GM04503 (cell line): ENCODE results near the gene LY6G6D.
"Not testable (repeated sequence)": the region's sequence is repeated elsewhere in the genome, so short reads cannot be mapped to it uniquely, and the experiment has no call there.

Experiments
- DNase-seq: peaks from one replicate; pipeline ENCODE4 v3.0.0-alpha.2; 2012; ENCODE audit warnings: low read depth

LY6G6D gene

DNA sequence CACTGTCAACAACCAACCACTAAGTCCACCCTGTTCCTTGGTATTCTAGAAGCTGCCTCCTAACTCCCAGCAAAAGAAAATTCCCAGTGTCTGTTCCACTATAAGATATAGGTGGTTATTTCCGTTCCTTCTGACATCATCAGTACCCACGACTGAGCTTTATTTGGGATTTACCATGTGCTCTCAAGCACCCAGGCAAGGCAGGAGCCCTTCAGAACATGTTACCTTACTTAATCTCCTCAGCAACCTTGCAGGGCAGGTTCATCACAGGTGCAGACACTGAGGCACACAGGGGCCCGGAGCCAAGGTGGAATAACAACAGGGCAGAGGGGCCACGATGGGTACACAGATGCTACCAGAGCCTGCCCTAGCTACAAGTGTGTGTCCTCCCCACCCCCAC is 22.8 kb upstream of the LY6G6D start:
- no peak for DNase-seq

DNA sequence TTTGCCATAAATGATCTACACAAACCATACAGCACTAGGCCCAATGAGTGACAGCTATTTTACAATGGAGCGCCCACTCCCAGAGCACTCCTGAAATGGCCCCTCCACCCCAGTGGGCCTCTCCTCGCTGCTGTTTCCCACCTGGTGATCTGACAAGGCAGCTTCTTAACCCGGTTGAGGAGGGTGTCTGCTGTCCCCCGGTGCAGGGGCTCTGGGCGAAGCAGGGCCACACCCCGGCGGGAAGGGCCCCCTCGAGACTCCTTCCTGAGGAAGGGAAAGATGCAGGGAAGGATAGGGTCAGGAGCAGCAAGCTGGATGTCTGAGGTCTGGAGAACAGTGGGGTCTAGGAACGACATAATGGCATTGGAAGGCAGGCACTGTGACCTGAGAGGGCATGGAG is 22.3 kb upstream of the LY6G6D start:
- DNase-seq = no peak

DNA sequence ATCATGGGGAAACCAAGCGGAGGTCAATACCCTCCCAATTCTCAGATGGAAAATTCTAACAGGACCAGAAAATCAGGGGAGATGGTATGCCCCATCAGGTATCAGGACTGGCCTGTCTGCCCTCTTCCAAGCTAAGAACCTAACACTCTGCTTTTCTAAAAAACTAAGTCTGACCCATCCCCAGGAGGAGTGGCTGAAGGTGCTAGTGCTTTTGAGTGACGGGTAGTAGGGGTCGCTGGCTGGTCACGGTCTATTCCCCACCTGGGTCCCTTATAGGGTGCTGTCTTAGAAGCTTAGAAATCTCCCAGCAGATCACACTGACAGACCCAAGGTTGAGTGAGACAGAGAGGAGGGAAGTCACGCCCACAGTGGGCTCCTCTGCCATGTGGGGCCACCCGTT is 21.6 kb upstream of the LY6G6D start:
- DNase-seq = no peak

DNA sequence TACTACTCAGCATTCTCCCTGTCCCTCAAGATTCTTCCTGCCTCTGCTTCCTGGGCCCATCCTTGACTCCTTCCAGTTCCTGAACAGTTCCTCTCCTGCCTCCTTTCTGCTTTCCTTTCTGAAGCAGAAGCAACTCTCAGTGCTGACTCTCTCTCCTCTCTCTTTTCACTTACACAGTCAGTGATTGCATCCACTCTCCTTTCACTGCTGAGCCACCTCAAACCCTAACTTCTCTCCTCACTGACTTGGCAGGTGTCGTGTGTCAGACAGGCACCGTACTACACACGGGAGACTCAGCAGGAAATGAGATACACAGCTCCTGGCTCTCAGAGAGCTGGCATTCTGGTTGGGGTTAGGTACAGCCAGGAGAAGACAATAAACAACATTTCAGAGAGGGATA is 17.6 kb upstream of the LY6G6D start:
- DNase-seq = no peak

DNA sequence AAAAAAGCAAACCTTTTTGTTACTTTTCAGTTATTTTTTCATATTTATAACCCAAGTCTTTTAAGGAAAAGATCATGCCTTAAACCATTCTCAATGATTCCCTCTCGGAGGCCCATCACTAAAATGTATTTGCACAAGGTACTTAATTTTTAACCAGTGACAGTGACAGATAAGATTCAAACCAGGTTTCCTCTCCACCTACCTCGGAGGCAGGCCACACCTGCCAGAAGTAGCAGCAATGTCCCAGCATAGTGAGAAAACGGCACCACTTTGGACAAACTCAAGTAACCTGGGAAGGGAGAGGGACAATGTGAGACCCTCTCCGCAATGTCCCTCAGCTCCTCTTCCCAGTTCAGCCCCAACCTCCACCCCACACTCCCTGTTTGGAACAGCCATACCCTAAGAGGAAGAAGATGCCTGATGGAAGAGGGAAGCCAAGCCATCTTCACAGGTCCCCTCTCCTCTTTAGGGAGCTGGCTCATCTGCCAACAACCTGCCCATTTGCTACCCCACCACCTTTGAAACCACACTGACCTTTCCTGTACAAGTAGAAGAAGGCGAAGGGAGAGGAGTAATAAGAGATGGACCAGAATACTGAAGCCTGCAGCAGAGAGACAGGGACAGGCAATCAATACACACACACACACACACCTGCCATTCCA is 14.3 kb upstream of the LY6G6D start:
- DNase-seq = no peak

DNA sequence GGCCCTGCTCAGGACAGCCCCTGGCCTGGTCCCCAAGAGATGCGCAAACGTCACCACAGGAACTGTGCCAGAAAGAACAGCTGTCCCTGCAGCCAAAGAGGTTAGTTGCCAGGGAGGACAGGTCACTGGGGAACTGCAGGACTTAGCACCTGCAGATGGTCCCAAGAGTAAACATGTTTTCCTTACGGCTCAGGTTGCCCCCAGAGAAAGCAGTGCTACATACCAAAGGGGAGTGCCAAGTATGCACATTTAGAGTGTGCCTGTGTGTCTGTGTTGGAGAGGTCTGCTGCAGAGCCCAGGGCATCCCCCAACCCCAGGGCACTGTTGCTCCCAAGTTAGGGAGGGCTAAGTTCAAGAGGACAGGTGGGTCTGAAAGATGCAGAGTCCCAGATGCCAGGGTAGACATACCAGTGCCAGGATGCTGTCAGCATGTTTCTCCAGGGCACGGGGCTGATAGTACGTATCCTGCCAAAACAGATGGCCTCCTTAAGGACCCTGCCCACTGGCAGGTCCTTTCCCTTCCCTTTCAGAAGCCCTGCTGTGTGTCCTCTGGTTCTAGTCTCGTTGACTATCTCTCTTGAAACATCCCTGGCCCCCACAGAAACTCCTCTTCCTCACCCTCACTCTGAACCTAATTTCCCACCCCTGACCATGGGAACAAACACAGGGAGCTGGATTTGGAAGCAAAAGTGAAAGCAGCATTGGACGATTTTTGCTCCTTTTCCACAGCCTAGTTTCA is 13.3 kb upstream of the LY6G6D start:
- no peak for DNase-seq

DNA sequence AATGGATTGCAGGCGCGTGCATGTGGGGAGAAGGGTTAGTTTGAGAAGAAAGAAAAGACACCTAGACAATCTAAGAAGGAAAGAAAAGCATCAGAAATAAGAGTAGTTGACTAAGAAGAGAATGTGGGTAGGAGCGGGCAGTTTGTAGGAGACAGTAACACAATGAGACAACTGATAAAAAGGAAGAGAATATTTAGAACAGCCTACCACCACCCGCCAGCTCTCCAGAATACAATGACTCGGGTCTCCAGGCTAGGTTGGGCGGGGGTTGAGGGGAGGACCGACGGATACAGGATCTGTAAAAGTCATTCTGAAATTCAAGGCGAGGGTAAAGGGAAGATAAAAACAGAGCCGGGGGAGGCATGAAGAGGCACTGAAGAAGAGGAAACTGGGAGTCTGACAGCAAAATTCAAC is 12.7 kb upstream of the LY6G6D start:
- DNase-seq = no peak

DNA sequence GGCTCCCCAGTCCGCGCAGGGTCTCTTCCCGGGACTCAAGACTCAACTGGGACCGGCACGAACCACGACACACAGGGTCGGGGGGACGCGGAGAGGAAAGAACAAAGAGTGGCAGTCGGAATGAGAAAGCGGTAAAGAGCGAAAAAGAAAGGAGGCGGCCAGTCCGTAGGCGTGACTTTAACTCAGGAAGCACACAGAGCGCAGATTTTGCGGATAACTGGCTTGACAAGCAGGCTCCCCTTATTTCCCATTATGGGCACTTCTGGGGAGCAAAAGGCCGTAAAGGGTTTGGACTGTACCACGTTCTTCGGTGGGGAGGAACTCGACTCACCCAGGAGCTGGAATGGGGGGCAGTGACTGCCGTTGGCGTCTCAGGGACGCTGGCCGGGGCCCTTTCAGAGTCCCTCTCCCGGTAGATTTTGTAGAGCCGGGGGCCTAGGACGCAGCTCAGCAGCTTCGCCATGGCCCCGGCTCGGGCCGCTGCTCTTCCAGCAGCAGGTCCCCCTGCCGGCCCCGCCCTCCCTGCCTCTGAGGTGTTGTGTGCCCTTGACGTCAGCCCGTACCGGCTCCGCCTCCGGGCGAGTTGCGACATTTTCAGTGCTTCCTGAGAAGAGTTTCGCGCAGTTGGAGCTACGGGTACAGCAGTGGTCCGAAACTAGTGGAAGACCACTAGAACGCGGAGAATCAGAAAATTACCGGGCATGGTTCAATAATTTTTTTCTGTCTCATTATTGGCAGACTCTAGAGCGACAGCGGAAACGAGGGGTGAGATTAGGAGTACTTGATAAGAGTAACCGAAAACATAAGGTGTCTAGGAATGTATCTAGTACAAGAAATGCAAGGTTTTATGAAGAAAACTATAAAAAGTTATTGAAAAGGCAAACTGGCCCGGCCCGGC is 12.1 kb upstream of the LY6G6D start, which contains the start of gene ABHD16A:
Gene ABHD16A (minus strand): TSS at position 506 of the 898 bp plus-strand sequence. CDS start 43 bp downstream, at position 463.
- peak; percentile 87 for DNase-seq

DNA sequence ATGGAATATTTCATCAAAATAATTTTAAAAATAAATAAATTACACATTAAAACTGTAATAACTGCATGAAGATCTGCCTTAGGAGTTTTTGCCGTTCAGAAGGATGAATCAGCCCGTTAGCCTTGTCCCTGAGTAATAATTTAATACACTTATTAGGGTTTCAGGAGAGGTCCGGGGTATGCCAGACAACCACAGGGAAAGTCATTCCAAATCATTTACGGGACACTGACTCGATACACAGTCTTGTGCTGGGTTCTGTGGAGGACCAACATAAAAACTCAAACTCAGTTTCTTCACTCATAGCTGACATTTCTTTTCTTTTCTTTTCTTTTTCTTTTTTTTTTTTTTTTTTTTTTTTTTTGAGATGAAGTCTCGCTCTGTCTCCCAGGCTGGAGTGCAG is 9.2 kb upstream of the LY6G6D start:
- no peak for DNase-seq

DNA sequence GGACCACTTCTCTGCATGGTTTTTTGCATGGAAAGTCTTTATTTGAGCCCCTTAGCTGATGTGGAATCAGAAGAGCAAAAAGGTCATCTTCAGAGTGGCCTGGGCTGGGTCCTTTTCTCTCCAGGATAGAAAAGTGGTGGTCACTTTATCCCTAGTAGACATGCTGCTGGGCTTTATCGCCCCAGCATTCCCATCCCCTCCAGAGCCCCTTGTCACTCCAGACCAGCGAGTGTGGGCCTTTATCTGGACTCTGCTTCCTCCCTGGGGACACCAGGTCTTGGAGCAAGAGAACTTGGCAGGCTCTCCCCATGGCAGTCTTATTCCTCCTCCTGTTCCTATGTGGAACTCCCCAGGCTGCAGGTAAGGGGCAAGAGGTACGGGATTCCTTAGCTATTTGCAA is 8.5 kb upstream of the LY6G6D start, which contains the start of gene LY6G6F:
Gene LY6G6F (plus strand): TSS at position 268 of the 400 bp plus-strand sequence. CDS start 41 bp downstream, at position 309.
- no peak for DNase-seq

DNA sequence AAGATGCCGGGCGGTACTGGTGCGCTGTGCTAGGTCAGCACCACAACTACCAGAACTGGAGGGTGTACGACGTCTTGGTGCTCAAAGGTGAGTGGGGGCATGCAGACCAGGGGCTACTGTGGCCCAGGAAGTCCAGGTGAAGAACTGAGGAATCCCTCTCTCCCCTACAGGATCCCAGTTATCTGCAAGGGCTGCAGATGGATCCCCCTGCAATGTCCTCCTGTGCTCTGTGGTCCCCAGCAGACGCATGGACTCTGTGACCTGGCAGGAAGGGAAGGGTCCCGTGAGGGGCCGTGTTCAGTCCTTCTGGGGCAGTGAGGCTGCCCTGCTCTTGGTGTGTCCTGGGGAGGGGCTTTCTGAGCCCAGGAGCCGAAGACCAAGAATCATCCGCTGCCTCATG is 7.4 kb upstream of the LY6G6D start:
- DNase-seq = no peak

DNA sequence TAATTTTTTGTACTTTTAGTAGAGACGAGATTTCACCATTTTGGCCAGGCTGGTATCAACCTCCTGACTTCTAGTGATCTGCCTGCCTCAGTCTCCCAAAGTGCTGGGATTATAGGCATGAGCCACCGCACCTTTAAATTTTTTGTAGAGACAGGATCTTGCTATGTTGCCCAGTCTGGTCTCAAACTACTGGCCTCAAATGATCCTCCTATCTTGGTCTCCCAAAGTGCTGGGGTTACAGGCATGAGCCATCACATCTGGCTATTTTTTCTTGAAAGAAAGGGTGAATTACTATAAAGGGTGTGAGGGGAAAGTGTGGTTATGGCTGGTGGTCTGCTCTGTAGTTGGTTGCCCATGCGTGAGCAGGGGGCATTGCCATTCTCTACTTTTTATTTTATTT is 6.9 kb upstream of the LY6G6D start:
- no peak for DNase-seq

DNA sequence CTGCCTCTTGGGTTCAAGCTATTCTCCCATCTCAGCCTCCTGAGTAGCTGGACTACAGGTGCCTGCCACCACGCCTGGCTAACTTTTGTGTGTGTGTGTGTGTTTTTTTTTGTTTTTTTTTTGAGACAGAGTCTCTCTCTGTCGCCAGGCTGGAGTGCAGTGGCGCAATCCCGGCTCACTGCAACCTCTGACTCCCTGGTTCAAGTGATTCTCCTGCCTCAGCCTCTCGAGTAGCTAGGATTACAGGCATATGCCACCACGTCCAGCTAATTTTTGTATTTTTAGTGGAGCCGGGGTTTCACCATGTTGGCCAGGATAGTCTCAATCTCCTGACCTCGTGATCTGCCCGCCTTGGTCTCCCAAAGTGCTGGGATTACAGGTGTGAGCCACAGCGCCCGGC is 6.0 kb upstream of the LY6G6D start:
- DNase-seq = not testable (repeated sequence)

DNA sequence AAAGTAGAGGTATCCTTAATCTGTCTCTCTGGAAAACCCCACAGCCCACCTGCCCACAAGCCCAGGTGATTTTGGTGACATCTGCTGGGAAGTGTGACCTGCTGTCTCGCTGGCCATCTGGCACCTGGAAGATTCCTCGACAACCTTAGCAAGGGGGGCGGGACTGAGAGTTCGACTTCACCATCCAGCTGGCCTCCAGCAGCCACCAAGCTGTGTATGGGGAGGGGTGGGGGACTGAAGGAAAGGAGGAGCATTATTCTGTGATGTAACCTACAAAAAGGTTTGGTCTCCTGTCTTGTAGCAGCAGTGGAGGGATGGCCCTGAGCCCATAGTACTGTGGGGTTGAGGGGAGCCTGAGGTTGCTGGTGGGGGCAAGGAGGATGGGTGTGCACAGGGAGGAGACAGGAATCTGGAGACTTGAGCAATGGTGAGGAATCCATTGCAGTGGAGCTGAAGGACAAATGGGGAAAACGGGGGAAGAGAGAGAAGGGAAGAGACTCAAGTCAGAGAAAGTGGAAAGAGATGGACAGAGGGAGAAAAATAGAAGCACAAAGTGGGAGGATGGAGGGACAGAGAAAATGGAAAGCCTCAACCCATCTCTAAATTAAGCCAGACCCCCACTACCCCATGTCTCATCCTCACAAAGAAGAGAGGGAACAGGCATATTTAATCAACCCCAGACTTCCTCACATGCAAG is 4.5 kb upstream of the LY6G6D start:
- no peak for DNase-seq

DNA sequence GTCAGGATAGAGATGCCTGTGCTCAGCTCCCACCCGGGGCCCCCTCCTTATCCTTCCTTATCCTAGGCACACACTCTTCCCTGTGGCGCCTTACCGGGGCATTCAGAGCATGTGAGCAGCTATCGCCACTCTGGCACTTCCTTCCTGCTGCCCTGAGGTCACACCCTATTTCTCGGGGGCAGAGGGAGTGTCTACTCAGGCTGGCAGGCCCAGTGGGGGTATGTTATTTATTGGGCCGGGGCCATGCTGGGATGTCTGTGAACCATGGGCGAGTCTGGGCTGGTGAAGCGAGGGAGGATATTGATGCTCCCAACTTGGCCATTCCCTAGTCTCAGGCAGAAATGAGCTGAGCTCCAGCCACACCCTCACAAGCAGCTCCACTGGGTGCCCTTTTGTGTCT is 3.9 kb upstream of the LY6G6D start:
- no peak for DNase-seq

DNA sequence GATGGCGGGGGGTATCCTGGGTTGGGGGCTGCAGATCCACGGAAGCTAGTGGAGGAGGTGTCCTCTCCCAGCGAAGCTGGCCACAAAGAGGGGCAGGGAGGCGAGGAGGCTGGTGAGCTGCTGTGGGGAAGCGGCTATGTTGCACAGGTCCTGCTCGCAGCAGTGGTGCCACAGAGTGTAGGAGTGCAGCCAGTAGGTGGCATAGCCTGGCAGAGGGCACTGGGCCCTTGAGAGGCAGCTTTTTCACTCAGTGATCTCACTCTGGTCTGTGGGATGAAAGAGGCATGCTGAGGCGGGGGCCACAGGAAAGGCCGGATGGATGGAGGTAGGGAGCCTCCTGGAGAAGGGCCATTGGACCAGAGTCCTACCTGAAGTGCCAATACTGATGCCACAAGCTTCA is 2.9 kb upstream of the LY6G6D start:
- no peak for DNase-seq

DNA sequence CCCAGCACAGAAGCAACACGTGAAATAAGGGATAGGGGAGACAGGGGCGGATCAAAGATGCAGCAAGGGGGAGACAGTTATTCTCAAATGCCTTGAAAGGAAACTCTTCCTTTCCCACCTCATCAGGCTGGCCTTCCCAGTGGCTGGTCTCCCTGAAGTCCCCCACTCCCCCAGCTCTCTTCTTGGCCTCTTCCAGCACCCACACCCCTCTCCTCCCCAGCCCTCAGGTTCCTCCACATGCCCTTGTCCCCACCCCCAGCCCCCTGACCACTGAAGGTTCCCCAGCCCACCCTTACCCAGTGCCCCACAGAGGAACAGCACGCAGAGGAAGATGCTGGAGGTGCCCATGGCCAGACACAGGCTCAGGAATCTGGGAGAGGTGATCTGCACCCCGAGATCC is 1.7 kb upstream of the LY6G6D start:
- DNase-seq = no peak

DNA sequence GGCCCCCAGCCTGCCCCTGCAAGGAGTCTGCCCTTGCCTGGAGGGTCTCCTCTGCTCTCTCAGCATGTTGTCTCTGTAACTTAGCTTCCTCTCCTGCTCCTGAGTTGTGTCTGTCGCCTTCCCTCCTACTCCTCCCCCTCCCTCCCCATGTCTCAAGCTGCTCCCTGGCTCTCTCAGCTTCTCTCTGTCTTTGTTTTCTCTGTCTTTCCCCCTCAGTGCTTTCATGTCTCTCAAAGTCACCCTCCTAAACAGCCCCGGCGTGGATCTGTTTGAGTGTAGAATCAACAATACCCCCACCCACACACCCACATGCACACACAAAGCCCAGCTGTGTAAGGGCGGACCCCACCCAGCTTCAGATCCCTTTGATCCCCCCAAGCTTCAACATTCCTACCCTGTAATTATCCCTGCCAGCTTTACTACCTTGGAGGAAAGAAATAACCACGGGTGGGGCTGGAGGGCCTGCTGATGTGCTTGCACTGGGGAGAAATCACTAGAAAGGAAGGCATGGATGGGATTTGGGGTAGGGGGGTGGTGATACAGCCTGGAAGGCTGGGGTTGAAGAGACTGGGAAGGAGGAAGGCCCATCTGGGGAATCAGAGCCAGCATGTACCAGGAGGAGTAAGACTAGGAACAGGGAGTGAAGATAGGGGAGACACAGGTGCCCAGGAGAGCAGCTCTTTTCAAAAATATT is 1.0 kb upstream of the LY6G6D start:
- DNase-seq = no peak

DNA sequence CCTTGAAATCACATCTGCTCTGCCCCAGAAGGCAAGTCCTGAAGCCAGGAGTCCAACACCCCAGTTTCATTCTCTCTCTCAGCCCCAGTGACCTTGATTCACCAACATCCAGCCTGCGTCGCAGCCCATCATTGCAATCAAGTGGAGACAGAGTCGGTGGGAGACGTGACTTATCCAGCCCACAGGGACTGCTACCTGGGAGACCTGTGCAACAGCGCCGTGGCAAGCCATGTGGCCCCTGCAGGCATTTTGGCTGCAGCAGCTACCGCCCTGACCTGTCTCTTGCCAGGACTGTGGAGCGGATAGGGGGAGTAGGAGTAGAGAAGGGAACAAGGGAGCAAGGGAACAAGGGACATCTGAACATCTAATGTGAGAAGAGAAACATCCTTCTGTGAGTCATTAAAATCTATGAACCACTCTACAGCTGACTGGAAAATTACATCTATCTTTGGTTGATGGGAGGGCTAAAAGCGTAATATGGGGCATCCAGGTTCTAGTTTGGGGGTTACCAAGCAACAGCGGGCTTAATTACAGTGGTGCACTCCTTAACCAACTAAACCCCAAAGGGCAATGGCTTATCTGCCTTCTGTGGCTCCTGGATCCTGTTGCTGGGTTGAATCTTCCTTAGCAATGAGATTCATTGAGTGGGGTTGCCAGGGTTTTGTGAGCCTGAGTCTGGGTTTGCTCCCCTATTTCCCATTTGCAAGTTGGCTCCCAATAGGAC is 2.5 kb downstream of the LY6G6D start:
- DNase-seq = no peak

DNA sequence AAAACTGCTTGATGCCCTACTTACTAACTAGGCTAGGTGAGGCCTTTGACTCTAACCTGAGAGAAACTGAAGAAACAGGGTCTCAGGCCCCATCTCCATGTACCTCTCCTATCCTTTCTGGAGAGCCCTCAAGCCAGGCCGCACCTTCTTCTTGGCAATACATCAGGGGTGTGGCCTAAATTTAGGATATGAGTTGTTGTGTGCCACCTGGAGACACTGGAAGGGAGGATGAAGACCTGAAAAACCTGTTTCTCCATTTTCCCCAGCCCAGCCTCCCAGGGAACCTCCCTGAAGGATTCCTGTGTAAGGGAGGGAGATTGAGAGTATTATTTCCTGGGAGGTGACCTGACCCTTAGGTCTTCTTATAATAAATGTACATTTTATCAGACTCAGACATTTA is 3.1 kb downstream of the LY6G6D start:
- no peak for DNase-seq

DNA sequence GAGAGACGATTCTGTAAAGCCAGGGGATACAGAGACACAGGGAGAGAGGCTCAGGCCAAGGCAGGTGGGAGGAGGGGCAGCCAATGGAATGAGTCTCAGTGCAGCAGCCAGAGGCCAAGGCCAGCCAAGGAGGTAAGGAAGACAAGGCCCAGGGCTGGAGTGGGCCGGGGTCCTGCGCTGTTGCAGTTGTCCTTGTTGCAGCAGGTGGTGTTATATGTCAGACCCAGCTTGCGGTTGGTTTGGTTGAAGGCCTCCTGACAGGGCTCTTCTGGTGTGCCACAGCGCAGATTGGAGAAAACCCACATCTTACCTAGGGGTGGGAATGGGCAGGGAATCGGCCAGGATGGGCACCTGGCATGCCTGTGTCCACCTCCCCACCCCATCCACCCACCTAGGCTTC is 3.9 kb downstream of the LY6G6D start:
- no peak for DNase-seq
